WTC11 (cell line): Measurements from ENCODE around the gene PPP3CA. TPM values are rescaled to one million over a fixed set of nuclear protein-coding genes. Genes with fewer than 3 reads are reported as not detected.
A peak's percentile ranks its signal among the peaks of the same experiment; 100 is the strongest.

Experiments
- ATAC-seq: fragments of 200-7000 bp; cut with Tn5 transposase; 2 replicates; pipeline ENCODE4 v1.10.0; 2021; ENCODE audit warnings: mild to moderate bottlenecking, moderate library complexity
- CTCF ChIA-PET: fragments of 300-600 bp; sonication (Branson Sonifier 250); formaldehyde crosslinking; loops from one replicate; lab custom pipeline; 2021; ENCODE audit warnings: antibody characterized with exemption; lab: Charles Lee
- POLR2A ChIA-PET: fragments of 350-600 bp; sonication (Branson Sonifier 250); formaldehyde crosslinking; loops from one replicate; lab custom pipeline; 2021; ENCODE audit warnings: antibody characterized with exemption; lab: Charles Lee
- DNase-seq: peaks from one replicate; pipeline ENCODE4 v3.0.0; 2021; ENCODE audit warnings: low spot score
- H3K27ac Mint-ChIP-seq: 2 replicates; pipeline ENCODE4 v1.8.0; 2021; ENCODE audit warnings: mixed read lengths
- H3K27me3 Mint-ChIP-seq: 2 replicates; pipeline ENCODE4 v1.8.0; 2021; ENCODE audit warnings: low read depth, mild to moderate bottlenecking, moderate library complexity, mixed read lengths
- H3K36me3 Mint-ChIP-seq: 2 replicates; pipeline ENCODE4 v1.8.0; 2021; ENCODE audit warnings: mixed read lengths
- H3K4me1 Mint-ChIP-seq: 2 replicates; pipeline ENCODE4 v1.8.0; 2022; ENCODE audit warnings: mixed read lengths
- H3K4me3 Mint-ChIP-seq: 2 replicates; pipeline ENCODE4 v1.8.0; 2021; ENCODE audit warnings: mild to moderate bottlenecking, moderate library complexity, mixed read lengths
- H3K9me3 Mint-ChIP-seq: 2 replicates; pipeline ENCODE4 v1.8.0; 2021; ENCODE audit warnings: mixed read lengths
- GRHL2 ChIP-seq: fragments of 250-450 bp; sonication (Bioruptor Pico); IDR thresholded peaks from 2 replicates; pipeline ENCODE4 v1.8.0; 2022; ENCODE audit warnings: mild to moderate bottlenecking, moderate library complexity; ENCODE audit not compliant: insufficient replicate concordance, severe bottlenecking
- JUN ChIP-seq: sonication (generic); formaldehyde crosslinking; IDR thresholded peaks from 2 replicates; pipeline ENCODE4 v1.8.0; 2023; ENCODE audit warnings: mild to moderate bottlenecking, missing genetic modification reagents
- KAT7 ChIP-seq: sonication (generic); formaldehyde crosslinking; IDR thresholded peaks from 2 replicates; pipeline ENCODE4 v1.8.1; 2023; ENCODE audit warnings: missing genetic modification reagents, mild to moderate bottlenecking, borderline replicate concordance
- MYBL2 ChIP-seq: sonication (generic); formaldehyde crosslinking; IDR thresholded peaks from 2 replicates; pipeline ENCODE4 v1.8.1; 2023; ENCODE audit warnings: mild to moderate bottlenecking, moderate library complexity, missing genetic modification reagents
- NR3C1 ChIP-seq: sonication (generic); formaldehyde crosslinking; conservative IDR thresholded peaks from 2 replicates; pipeline ENCODE4 v1.8.1; 2023; ENCODE audit warnings: low read depth, mild to moderate bottlenecking, missing genetic modification reagents
- OVOL2 ChIP-seq: fragments of 250-450 bp; sonication (Bioruptor Pico); IDR thresholded peaks from 2 replicates; pipeline ENCODE4 v1.9.0; 2021; ENCODE audit warnings: mild to moderate bottlenecking, borderline replicate concordance
- SMAD4 ChIP-seq: sonication (generic); formaldehyde crosslinking; IDR thresholded peaks from 2 replicates; pipeline ENCODE4 v1.8.0; 2022; ENCODE audit warnings: mild to moderate bottlenecking, missing genetic modification reagents
- TCF7 ChIP-seq: sonication (generic); formaldehyde crosslinking; IDR thresholded peaks from 2 replicates; pipeline ENCODE4 v1.8.0; 2022; ENCODE audit warnings: mild to moderate bottlenecking, low read depth, missing genetic modification reagents, moderate library complexity
- TEAD1 ChIP-seq: sonication (generic); formaldehyde crosslinking; IDR thresholded peaks from 2 replicates; pipeline ENCODE4 v1.8.0; 2022; ENCODE audit warnings: mild to moderate bottlenecking, missing genetic modification reagents
- ZNF121 ChIP-seq: sonication (generic); formaldehyde crosslinking; IDR thresholded peaks from 2 replicates; pipeline ENCODE4 v1.8.0; 2023; ENCODE audit warnings: missing genetic modification reagents
- total RNA-seq: library from RNA; stranded (reverse); gene quantifications from 3 replicates; pipeline ENCODE4 v1.2.3, GENCODE V29; 2021
- TF ChIP-seq, protein P1 (sequence below): sonication (generic); formaldehyde crosslinking; IDR thresholded peaks from 2 replicates; pipeline ENCODE4 v1.8.1; 2023; ENCODE audit warnings: mild to moderate bottlenecking, missing genetic modification reagents, moderate library complexity
- TF ChIP-seq, protein P2 (sequence below): fragments of 250-450 bp; sonication (Bioruptor Pico); IDR thresholded peaks from 2 replicates; pipeline ENCODE4 v1.8.0; 2021; ENCODE audit warnings: mild to moderate bottlenecking
- TF ChIP-seq, protein P3 (sequence below): sonication (generic); formaldehyde crosslinking; IDR thresholded peaks from 2 replicates; pipeline ENCODE4 v1.8.1; 2022; ENCODE audit warnings: low read depth, missing genetic modification reagents, borderline replicate concordance
- TF ChIP-seq, protein P4 (sequence below): sonication (generic); formaldehyde crosslinking; IDR thresholded peaks from 2 replicates; pipeline ENCODE4 v1.8.1; 2022; ENCODE audit warnings: mild to moderate bottlenecking, moderate library complexity, missing genetic modification reagents
- TF ChIP-seq, protein P5 (sequence below): fragments of 250-450 bp; sonication (Bioruptor Pico); IDR thresholded peaks from 2 replicates; pipeline ENCODE4 v2.1.2; 2022; ENCODE audit warnings: mild to moderate bottlenecking, moderate library complexity

Gene PPP3CA
- total RNA-seq, 1 experiment from 2014 or later: 41.6 TPM

DNA sequence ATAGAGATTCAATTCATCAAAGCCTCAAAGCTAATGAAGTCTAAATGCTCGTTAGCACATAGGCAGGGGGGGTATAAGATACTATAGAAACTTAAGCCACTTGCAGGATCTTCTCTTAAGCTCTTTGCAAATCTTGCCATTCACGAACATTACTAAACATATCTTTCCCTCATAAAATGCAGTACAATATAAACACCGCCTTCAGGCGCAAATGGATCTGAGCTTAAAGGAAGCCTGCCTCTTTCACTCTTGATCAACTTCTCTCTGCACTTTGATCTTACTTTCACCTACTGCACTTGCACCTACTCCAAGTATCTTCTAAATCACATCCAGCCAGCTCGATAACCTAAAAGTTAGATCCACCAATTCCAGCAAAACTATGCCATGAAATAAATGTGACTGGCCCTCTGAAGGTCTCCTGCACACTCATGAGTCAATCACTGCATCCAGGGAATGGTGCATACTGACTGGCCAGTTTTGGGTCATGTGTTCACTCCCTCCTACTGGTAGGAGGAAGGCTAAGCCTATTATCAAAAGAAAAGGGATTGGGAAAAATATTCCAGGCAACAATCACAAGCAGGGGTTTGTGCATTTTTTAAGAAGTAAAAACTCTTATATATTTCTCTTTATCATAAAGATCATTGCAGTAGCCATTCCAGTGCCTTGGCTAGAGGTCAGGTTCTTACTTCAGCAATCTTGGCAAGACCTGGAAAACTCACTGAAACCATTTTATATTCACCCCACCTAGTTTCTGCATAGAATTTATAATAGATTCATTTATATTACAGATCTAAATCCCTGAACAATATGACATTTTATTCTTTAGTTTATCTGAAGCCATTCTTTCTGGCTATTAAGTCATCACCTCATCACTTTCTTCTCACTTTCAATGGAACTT lies 222.0 kb downstream of the PPP3CA start:
- peaks cover 5% of the 10 kb centered on the region for H3K36me3 Mint-ChIP-seq
- DNase-seq (no peak), ATAC-seq (peak; percentile 63; the same call in 1 of the 2 replicates)
- ChIA-PET CTCF (interaction anchor here (0.6 kb wide), 1 partner anchor 959 kb away, joined by 3 read pairs; no protein-coding TSS in a partner anchor), POLR2A (no interaction called here)
- H3K27me3 Mint-ChIP-seq: no peaks in the 10 kb centered on the region
- H3K9me3 Mint-ChIP-seq: peaks cover 10% of the 10 kb centered on the region
- H3K27ac Mint-ChIP-seq: no peak overlapping the region
- H3K4me1 Mint-ChIP-seq: 0 out of 2 replicates have a peak, but pooled peaks cover 4% of the 10 kb centered on the region
- no peak for TF ChIP-seq NR3C1 (CRISPR knock-in tag)
- TF ChIP-seq, protein P1, sequence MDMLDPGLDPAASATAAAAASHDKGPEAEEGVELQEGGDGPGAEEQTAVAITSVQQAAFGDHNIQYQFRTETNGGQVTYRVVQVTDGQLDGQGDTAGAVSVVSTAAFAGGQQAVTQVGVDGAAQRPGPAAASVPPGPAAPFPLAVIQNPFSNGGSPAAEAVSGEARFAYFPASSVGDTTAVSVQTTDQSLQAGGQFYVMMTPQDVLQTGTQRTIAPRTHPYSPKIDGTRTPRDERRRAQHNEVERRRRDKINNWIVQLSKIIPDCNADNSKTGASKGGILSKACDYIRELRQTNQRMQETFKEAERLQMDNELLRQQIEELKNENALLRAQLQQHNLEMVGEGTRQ: peak; percentile 42; the same call in 1 of the 2 replicates
- no peak overlapping the region for H3K4me3 Mint-ChIP-seq

DNA sequence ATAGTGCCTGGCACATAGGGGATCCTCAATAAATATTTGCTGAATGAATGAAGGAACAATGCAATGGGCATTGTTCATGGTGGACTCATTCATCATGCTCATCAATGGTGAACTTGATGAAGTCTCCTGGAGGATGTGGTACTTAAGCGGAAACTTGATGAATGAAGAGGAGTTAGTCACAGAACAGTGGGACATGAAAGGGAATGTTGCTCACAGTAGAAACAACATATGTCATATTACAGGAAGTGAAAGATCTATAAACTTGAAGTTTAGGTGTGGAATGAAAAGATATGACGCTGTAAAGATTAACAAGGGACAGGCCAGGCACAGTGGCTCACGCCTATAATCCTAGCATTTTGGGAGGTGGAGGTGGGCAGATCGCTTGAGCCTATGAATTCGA lies 224.1 kb downstream of the PPP3CA start:
- CTCF ChIA-PET: no interaction called here
- peaks cover 13% of the 10 kb centered on the region for H3K4me1 Mint-ChIP-seq
- H3K36me3 Mint-ChIP-seq: no peaks in the 10 kb centered on the region
- no peaks in the 10 kb centered on the region for H3K9me3 Mint-ChIP-seq
- POLR2A ChIA-PET: no interaction called here
- no peak for DNase-seq
- H3K27me3 Mint-ChIP-seq: no peaks in the 10 kb centered on the region
- ATAC-seq: no peak
- no peak overlapping the region for H3K27ac Mint-ChIP-seq
- TF ChIP-seq, protein P2, sequence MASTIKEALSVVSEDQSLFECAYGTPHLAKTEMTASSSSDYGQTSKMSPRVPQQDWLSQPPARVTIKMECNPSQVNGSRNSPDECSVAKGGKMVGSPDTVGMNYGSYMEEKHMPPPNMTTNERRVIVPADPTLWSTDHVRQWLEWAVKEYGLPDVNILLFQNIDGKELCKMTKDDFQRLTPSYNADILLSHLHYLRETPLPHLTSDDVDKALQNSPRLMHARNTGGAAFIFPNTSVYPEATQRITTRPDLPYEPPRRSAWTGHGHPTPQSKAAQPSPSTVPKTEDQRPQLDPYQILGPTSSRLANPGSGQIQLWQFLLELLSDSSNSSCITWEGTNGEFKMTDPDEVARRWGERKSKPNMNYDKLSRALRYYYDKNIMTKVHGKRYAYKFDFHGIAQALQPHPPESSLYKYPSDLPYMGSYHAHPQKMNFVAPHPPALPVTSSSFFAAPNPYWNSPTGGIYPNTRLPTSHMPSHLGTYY (CRISPR knock-in tag): no peak
- TF ChIP-seq OVOL2 (CRISPR knock-in tag): no peak
- no peak for TF ChIP-seq TEAD1 (CRISPR knock-in tag)
- no peak for TF ChIP-seq TCF7 (CRISPR knock-in tag)
- TF ChIP-seq, protein P3, sequence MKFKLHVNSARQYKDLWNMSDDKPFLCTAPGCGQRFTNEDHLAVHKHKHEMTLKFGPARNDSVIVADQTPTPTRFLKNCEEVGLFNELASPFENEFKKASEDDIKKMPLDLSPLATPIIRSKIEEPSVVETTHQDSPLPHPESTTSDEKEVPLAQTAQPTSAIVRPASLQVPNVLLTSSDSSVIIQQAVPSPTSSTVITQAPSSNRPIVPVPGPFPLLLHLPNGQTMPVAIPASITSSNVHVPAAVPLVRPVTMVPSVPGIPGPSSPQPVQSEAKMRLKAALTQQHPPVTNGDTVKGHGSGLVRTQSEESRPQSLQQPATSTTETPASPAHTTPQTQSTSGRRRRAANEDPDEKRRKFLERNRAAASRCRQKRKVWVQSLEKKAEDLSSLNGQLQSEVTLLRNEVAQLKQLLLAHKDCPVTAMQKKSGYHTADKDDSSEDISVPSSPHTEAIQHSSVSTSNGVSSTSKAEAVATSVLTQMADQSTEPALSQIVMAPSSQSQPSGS (CRISPR knock-in tag): no peak
- TF ChIP-seq JUN (CRISPR knock-in tag): no peak
- TF ChIP-seq NR3C1 (CRISPR knock-in tag): no peak
- TF ChIP-seq MYBL2: no peak
- no peak for TF ChIP-seq SMAD4 (CRISPR knock-in tag)
- TF ChIP-seq, protein P4, sequence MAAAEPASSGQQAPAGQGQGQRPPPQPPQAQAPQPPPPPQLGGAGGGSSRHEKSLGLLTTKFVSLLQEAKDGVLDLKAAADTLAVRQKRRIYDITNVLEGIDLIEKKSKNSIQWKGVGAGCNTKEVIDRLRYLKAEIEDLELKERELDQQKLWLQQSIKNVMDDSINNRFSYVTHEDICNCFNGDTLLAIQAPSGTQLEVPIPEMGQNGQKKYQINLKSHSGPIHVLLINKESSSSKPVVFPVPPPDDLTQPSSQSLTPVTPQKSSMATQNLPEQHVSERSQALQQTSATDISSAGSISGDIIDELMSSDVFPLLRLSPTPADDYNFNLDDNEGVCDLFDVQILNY (CRISPR knock-in tag): no peak
- no peak for TF ChIP-seq ZNF121 (CRISPR knock-in tag)
- TF ChIP-seq, protein P5, sequence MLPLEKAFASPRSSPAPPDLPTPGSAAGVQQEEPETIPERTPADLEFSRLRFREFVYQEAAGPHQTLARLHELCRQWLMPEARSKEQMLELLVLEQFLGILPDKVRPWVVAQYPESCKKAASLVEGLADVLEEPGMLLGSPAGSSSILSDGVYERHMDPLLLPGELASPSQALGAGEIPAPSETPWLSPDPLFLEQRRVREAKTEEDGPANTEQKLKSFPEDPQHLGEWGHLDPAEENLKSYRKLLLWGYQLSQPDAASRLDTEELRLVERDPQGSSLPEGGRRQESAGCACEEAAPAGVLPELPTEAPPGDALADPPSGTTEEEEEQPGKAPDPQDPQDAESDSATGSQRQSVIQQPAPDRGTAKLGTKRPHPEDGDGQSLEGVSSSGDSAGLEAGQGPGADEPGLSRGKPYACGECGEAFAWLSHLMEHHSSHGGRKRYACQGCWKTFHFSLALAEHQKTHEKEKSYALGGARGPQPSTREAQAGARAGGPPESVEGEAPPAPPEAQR: no peak
- H3K4me3 Mint-ChIP-seq: no peak overlapping the region

DNA sequence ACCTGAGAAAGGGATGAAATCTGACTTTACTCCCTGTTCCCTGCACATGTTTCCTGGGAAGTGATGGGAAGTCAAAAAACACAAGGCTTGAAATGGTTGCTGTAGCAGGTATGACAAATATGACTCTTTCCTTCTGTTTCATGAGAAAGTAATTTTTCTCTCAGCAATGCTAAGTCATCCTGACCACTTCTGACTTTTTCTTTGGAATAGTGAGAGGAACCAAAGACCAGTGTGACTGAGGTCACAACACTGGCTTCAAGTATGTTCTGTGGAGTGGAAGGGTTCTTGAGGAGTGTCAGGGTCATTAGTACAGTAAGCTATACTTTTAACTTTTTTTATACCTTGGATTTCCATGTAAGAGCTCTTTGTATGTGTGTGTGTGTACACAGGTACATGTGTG lies 225.3 kb downstream of the PPP3CA start:
- no peak for TF ChIP-seq GRHL2
- no peak for TF ChIP-seq KAT7 (CRISPR knock-in tag)
- H3K27ac Mint-ChIP-seq: no peak overlapping the region

More for the DNA sequence above, 225.3 kb downstream of the PPP3CA start:
- no peaks in the 10 kb centered on the region for H3K27me3 Mint-ChIP-seq
- ATAC-seq (no peak), DNase-seq (no peak)
- no peak overlapping the region for H3K4me3 Mint-ChIP-seq
- POLR2A ChIA-PET: no interaction called here
- H3K4me1 Mint-ChIP-seq: peaks cover 13% of the 10 kb centered on the region
- H3K36me3 Mint-ChIP-seq: no peaks in the 10 kb centered on the region
- no peaks in the 10 kb centered on the region for H3K9me3 Mint-ChIP-seq
- CTCF ChIA-PET: no interaction called here
